SKM-1 treated with dmso at 0.1 percent for 144 hours (cell line): ENCODE data around the gene AFF3.

Source experiments
- DNase-seq: peaks from one replicate; lab custom pipeline; 2025; ENCODE audit not compliant: unreplicated experiment; lab: John Stamatoyannopoulos, UW

AFF3 gene

DNA sequence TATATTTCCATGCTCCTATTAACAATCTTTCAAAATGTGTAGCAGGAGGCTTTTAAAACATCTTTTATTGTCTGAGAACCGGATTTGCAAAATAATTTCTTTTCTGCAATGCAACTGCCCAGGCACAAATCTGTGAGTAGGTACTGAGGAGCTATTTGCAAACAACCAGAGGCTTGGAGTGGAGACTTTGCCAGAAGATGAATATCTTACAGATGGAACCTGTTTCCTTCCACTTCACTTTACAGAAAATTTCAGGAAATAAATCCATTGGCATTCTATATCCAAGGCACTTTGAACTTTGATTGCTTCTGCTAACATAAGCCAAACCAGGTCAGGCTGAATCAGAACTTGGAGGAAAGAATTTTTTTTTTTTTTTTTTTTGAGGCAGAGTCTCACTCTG is 415.2 kb downstream of the AFF3 start:
- no peak for DNase-seq

DNA sequence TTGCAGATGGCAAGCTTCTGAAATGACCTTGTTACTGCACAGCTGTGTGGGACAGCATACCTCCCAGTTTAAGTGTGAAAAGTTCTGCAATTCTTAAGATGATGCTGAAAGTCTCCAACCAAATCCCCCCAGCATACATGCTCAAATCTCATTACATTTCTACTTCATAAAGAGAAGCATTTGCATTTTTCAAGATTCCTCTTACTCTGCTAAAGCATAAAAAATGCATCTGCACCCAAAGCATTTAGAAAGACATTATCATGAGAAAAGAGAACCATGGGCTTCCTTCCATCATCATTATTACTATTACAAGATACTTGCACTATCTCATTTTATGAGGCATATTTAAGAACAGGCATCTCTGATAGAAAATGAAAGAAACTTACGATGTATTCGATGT is 415.7 kb downstream of the AFF3 start:
- no peak for DNase-seq

DNA sequence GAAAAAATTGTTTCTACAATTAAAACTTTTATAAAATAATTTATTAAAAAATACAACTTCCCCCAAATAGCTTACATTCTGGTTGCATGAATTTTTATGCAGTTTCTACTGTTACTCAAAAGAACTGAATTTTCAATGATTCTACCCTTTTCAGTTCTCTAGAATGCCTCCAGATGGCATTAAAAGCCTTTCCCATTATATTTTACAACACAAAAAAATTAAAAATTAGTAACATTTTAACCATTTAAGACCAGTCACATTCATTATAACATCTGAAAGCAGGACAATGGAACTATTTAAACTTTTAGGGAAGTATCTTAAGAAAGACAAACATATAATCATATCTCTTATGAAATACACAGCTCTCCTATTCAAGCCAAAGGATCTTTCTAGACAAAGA is 416.6 kb downstream of the AFF3 start:
- peak; percentile 6 for DNase-seq

DNA sequence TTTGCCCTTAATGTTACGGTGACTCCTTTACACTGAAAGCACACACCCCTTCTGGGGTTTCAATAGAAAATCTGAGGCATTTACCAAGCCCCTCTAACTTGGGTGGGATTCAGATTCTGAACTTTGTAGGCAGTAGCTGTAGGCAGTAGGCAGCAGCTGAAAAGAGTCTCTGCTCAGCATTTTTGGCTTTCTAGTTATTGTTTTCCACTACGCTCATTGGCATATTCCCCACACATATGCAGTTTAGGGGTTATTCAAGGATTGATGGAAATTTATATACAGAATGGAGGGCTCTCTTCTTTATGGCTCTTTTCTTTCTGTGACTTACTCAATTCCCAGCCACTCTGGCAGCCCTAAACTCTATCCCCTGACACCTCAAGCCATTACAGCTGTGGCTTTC is 419.9 kb downstream of the AFF3 start:
- no peak for DNase-seq

DNA sequence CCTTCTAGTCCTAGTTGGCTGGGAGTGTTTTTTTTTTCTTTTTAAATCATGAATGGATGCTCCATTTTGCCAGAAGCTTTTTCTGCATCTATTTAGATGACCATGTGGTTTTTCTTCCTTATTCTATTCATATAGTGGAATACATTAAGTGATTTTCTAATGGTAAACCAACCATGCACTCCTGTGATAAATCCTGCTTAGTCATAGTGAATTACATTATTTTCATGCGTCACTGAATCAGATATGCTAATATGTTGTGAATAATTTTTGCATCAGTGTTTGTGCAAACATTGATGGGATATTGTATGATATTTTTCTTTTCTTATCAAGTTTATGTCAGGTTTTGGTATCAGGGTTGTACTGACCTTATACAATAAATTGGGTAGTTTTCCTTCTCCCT is 423.3 kb downstream of the AFF3 start:
- DNase-seq: no peak

DNA sequence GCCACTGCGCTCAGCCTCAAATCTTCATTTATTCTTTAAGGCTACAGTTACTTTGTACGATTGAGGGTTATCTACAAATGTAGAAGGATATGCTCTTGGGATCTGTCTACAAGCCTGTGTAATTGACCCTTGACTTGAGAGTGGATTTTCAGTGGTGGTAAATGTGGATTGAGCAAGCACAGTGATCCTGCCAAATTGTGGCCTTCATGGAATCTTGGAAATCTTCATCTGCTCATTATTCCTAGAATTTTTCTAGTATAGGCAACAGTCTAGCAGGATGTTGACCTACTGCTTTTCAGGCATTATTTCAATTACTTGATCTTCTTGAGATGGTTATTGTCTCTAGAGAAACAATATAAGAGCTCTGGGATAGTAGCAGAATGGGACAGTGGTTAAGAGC is 426.4 kb downstream of the AFF3 start:
- DNase-seq: no peak

DNA sequence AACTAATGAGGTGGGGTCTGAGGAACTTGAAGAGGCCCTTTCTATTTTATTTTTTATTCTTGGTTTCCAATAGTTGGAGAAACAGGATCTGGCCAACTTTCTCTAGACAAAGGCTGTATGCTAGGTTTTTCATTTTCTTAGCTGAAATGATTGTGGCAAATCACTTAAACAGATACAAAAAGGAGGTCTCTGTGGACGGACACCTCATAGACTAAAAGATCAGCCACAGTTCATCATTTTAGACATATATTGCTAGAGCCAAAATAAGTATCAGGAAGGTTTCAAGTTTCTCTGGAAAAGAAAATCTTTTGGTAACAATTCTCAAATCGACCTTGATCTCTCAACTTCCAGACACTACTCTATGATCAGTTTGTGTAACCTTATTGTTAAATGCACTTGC is 428.0 kb downstream of the AFF3 start:
- no peak for DNase-seq

DNA sequence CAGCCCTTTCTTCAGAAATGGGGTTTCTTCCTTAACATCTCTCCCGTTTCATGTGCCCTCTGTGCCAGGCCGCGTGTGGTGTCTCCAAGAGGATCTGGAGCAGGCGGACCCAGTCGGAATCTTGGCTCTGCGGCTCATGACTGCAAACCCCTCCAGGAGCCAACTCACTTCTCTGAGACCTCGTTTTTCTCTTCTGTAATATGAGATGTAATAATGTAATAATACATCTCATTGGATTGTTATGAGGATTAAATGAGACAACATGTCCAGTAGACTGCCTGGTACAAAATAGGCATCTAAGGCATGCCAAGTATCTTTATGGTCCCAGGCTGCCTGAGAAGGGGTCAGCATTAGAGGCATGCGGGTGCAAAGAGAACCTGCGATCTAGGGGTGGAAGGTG is 431.2 kb downstream of the AFF3 start:
- no peak for DNase-seq

DNA sequence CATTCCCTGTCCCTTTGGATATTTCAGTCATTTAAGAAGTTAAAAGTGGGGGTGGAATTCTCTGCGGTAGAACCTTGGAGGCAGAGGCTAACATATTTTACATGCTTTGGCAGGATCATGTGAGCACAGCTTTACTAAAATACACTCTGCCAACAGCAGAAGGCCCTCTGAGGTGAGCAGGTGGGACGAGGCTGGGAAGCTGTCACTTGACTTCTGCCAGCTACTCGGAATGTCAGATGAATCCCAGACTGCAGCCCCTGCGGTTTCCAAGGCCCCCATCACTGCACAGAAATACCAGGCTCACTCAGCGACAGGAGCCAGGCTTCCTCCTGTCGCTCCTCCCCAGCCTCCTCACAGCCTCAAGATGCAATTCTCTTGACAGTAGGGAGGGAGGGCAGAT is 431.7 kb downstream of the AFF3 start:
- no peak for DNase-seq

DNA sequence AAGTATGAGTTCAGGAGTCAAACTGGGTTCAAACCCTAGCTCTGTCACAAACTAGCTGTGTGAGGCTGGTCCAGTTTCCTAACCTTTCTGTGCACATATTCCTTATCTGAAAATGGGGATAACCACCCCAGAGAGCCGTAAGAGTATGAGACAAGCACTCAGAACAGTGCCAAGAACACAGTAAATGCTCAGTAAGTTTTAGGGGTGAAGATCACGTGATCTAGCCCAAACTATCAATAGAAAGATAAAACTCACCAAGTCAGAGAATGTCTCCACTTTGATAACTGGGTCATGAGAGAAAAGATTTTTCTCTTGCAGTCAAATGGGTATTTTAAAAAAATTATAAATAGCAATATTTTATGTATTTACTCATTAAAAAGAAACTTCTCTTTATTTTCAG is 433.2 kb downstream of the AFF3 start:
- no peak for DNase-seq

DNA sequence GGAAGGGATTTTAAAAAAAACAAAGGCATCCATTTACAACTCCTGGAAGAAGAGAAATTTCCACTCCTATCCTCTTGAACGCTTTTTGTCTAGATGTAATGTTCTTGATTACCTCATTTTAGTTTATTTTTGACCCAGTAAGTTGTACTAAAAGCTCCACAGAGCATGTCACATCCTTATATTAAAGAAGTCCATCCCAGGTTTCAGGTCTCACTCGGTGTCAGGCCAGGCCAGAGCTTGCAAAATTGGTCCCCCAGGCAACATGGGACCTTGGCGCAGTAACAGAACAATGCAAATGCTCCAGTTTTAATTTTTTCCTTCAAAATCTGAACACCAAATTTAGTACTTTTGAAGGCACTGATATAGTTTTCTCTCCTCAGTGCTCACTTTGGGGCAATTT is 434.2 kb downstream of the AFF3 start:
- no peak for DNase-seq

DNA sequence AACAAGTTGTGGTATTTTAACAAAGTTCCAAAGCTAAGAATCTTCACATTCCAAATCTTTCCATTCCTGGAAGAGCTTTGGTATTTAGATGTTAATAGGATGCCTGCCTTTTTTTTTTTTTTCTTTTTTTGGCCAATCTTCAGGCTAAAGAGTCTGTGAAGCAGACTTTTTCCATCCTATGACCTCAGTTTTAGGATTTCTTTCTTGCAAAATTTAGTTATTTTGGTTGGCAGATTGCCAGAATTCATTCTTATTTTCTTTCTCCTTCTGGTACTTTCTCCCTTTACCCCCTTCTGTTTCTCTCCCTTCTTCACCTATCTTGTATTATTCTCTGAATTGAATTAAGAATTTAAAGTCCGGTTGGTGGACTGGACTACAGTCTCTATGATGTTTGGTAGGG is 434.8 kb downstream of the AFF3 start:
- DNase-seq: no peak

DNA sequence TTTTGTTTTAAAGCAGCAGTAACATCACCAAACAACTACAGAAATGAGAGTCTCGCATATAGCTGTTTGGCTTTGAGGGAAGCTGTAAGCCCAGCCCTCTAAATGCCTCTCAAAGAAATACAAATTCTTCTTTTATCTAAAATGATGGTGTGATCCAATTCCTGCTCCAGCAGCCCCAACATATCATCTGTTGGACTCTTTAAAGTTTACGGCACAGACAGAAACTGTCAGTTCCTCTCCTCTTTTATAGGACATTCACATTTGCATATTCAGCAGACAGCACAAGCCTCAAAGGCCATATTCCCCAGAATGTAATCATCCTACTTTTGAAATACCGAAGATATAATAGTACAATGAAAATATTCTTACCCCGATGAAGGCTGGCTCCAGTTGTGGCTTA is 435.7 kb downstream of the AFF3 start:
- DNase-seq: no peak

DNA sequence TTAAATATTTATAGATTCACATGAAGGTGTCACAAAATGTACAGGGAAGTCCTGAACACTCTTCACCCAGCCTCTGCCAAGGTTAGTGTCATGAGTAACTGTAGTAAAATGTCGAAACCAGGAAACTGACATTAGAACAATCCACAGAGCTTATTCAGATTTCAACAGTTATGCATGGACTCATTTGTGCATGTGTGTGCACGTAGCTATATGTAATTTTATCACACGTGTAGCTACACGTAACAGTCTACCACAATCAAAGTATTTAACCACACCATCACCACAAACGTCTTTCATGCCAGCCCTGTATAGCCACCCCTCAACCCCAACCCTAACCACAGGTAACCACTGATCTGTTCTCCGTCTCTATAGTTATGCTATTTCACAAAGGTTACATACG is 440.9 kb downstream of the AFF3 start:
- peak; percentile 45 for DNase-seq

DNA sequence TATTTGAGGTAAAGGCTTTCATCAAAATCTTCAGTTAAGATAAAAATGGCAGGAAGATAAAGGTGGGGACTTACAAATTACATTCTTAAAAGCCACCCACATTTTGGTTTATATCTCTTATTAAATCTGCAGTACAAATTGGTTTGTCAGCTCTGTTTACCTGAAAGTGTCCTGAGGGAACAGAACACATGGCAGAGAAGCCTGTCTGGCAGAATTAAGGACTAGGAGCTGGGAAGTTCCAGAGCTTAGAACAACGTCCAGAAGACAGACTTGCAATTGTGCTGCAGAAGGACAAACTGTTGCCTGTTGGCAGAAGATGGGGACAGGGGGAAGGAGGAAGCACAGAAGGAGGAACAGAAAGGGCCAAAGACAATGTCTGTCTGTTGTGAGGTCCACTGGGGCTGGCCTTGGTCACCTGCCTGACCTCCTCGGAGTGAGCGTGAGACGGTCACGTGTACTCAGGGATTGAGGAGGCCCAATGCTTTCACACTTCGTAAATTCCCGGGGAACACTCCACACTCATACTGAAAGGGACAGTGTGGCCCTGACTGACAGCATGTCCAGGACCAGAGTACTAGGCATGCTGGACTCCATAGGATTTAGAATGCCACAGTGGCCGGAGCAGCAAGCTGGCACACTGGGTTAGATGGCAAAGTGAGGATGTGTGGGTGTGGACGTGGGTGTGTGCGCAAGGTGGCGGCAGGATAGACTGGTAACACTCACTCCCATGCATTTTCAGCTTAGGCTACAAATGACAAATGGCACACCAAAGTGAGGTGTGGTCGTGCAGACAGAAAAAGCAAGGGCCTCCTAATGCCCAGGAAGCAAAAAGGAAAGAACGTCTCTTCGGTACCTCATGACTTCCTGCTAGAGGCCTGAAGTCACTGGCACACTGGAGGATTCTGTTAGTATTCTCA is 441.6 kb downstream of the AFF3 start:
- DNase-seq: no peak

DNA sequence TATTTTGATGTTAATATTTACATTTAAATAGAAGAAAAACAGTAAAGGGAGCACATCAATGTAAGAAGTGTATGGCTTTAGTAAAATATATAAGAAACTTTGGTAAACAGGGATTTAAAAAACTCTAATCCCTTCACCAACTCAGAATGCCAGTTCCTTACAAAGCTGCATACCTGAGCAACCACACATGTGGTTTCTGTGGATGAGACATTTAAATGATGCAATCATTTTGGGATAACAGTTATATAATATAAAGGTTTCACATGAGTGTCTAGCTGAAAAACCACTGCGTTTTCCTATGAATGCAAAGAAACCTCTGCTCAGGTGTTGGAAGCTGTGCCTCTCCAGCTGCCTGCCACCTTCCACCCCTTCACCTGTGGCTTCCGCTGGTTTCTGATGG is 443.5 kb downstream of the AFF3 start:
- no peak for DNase-seq

DNA sequence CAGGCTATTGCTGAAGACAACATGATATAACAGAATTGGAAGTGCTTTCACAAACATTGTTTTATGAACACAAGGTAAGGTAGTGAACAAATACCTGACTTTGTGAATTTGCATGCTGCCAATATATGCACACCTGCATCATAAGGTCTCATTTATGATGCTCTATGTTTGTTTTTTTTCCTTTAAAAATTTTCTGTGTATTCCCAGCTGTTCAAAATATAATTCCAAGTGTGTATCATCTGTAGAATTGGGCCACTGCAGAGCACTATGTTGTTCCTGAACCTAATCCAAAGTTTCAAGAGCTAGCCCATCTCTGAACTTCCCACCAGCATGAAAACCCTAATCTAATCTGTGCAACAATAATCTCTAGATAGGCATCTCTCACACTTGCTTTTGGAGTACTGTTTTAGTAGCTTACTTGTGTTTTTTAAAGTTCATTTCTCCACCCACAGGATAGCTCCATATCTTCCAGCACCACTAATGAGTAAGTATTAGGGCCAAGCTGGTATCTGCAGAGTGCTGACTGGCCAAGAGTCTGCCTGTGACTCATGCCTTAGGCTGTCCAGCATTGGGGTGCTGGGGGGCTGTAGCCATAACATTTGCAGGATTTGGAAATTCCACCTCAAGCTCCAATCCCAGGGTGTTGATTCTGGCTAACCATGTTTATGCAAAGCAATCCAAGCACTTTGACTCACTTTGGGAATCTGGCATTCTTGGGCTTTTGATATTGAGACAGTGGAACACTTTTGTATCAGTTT is 444.4 kb downstream of the AFF3 start:
- DNase-seq: no peak

DNA sequence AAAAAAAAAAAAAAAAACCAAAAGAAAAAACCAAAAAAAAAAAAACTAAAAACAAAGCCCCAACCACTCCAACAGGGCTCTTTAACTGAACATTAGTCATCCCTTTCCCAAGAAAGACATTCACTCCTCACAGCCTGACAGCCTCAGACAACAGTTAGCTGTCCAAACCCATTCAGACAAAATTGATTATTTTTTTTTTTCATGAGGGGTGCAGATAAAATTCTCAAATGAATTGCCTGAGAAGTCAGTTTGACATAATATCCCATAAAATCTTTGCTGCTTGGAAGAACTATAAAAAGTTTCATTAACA is 446.5 kb downstream of the AFF3 start:
- DNase-seq: no peak

DNA sequence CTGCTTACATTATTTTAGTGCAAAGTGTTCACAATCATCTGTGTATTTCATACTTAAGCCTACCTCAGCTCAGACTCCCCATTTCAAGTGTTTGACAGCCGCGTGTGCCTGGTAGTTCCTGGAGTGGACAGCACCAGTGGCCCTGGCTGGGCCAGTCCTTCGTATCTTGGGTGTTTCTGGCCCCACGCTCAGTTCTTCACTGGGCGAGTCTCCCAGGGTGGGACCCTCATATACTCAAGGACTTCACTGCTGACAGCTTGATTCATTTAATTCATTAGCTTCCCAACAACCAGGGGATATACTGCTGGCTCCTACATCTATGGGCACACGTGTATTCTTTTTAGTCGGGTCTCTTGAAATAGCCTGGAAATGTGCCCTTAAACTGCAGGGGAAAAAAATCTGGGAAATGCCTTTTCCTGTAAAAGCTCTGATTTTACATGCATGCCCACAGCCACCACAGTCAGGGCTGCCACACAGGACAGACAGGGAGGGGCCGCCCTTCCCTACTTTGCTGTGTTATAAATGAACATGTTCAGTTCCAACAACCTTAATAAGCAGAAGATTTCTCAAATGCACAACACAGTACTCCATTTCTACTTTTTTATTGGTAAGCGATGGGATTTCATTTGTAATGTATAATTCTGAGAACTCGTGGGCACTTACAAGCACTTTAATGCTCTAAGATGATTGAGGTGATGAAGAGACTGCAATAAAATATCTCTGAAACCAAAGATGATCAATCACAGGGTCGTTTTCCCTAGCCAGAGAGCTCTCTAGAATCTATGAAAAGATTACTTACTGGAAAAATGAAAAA is 447.1 kb downstream of the AFF3 start:
- DNase-seq: no peak

DNA sequence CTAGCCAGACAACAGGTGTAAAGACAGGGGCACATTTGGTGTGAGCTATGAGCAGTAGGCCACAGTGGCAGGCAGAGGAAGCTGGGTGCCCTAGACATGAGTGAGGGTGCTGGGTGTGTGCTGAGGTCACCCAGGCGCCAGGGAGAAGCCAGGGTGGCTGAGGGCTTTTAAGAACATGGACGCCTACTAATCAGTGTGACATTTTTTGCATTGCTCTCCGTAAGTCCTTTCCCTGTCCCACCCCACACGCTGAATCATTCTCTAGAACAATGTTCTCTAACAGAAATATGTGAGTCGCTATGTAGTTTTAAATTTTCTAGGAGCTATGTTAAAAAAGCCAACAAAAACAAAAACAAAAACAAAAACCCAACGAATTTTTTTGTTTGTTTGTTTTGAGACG is 448.1 kb downstream of the AFF3 start:
- DNase-seq: no peak

DNA sequence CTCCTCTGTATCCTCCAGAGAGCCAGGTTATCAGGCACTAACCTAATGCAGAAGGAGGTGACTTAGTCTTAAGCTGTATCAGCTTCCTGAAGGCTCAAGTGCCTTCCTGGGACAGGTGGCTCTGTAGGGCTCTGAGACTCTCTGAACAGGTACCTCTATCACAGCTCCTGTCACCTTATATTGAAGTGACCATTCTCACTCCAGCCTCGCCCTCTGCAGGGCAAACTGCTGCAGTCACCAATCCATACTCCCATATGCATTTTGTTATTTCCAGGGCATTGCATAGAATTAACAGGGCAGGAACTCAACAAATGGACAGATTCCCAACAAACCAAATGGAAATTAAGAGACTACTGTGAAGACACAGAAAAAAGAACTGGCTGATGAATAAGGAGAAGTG is 449.6 kb downstream of the AFF3 start:
- no peak for DNase-seq

DNA sequence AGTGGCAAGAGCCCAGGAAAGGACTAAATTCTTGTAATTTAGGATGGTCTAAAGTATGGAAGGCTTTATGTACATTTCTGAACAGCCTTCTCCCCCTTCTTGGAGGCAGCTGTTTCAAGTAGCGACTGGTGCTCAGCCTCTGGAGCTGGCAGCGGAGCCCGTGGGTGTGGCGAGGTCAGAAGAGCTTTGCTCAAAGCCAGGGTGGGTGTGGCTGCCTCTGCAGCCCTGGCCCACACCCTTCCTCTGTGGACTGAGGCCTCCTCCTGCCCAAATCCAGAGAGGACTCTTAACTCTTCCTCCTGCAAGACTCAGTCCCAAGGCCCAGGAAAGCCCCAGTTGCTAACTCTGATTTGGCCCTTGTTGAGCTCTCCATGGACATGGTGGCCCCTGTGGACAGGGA is 450.5 kb downstream of the AFF3 start:
- DNase-seq: no peak
